Fibroblast of lung (primary cell): Measurements from ENCODE around the gene HDAC4. TPM values are rescaled to one million over a fixed set of nuclear protein-coding genes. Genes with fewer than 3 reads are reported as not detected.

Source experiments
- DNase-seq, 2 donors: peaks; one replicate each; pipeline versions ENCODE4 v3.0.0 to v3.0.0-alpha.2; 2010; ENCODE audit warnings: low read depth in 2 of 2
- H2AFZ ChIP-seq: 2 replicates; pipeline ENCODE4 v1.5.1; 2012; ENCODE audit warnings: low read length, control low read depth, inconsistent platforms
- H3K27ac ChIP-seq: 2 replicates; pipeline ENCODE4 v1.5.1; 2011; ENCODE audit warnings: low read length, control low read depth; ENCODE audit not compliant: insufficient read depth
- H3K27me3 ChIP-seq: 2 replicates; pipeline ENCODE4 v1.5.1; 2011; ENCODE audit warnings: mild to moderate bottlenecking, low read length; ENCODE audit not compliant: control insufficient read depth, insufficient read depth
- H3K36me3 ChIP-seq: 2 replicates; pipeline ENCODE4 v1.5.1; 2011; ENCODE audit warnings: low read length; ENCODE audit not compliant: control insufficient read depth, insufficient read depth
- H3K4me1 ChIP-seq: 2 replicates; pipeline ENCODE4 v1.5.1; 2011; ENCODE audit warnings: low read length; ENCODE audit not compliant: control insufficient read depth, insufficient read depth; ENCODE audit errors: extremely low read depth
- H3K4me2 ChIP-seq: 2 replicates; pipeline ENCODE4 v1.5.1; 2011; ENCODE audit warnings: low read length, control low read depth; ENCODE audit not compliant: insufficient read depth; ENCODE audit errors: extremely low read depth
- H3K4me3 ChIP-seq, 4 experiments: fragments of 200-600 bp in 1 of 4; sonication (generic) in 1 of 4; replicated peaks in 1 of 4; 2 replicates each; pipeline ENCODE4 v1.5.1; 2011 to 2016; ENCODE audit warnings: low read length in 4 of 4, low read depth in 3 of 4, mild to moderate bottlenecking in 3 of 4, control low read depth in 2 of 4, inconsistent platforms in 1 of 4, mixed read lengths in 1 of 4; ENCODE audit not compliant: insufficient read depth in 1 of 4; ENCODE audit errors: control extremely low read depth in 1 of 4
- H3K79me2 ChIP-seq: 2 replicates; pipeline ENCODE4 v1.5.1; 2012; ENCODE audit warnings: mild to moderate bottlenecking, low read length, inconsistent platforms; ENCODE audit not compliant: control insufficient read depth, insufficient read depth
- H3K9ac ChIP-seq: 2 replicates; pipeline ENCODE4 v1.5.1; 2011; ENCODE audit warnings: mild to moderate bottlenecking, low read length, control low read depth; ENCODE audit not compliant: insufficient read depth
- H3K9me3 ChIP-seq: 2 replicates; pipeline ENCODE4 v1.5.1; 2012; ENCODE audit warnings: low read depth, low read length; ENCODE audit not compliant: control insufficient read depth, insufficient read depth
- H4K20me1 ChIP-seq: 2 replicates; pipeline ENCODE4 v1.5.1; 2011; ENCODE audit warnings: low read length; ENCODE audit not compliant: control insufficient read depth, insufficient read depth; ENCODE audit errors: extremely low read depth
- EZH2 ChIP-seq: IDR thresholded peaks from 2 replicates; pipeline ENCODE4 v1.5.1; 2012; ENCODE audit warnings: low read length, control low read depth, mild to moderate bottlenecking; ENCODE audit errors: missing control alignments
- polyA plus RNA-seq, 2 donors: library from polyadenylated mRNA; depleted of rRNA in 1 of 2; stranded (reverse) in 1 of 2; unstranded in 1 of 2; fragments of >200 nt; gene quantifications; 2 replicates each; pipeline ENCODE4 v1.2.1, GENCODE V29; 2011 to 2012; ENCODE audit warnings: missing spikeins in 1 of 2
- total RNA-seq: library from RNA; depleted of rRNA; stranded (reverse); fragments of >200 nt; gene quantifications from 2 replicates; pipeline ENCODE4 v1.2.1, GENCODE V29; 2014
- TF ChIP-seq, protein P1 (sequence below), 2 donors: IDR thresholded peaks in 1 of 2; conservative IDR thresholded peaks in 1 of 2; 1 replicate in 1 of 2; 2 replicates in 1 of 2; pipeline ENCODE4 v1.5.1; 2011 to 2012; ENCODE audit warnings: low read length in 2 of 2, control low read depth in 1 of 2, inconsistent platforms in 1 of 2, low read depth in 1 of 2, mild to moderate bottlenecking in 1 of 2

HDAC4 gene
- total and polyA plus RNA-seq, 2 donors (not counting 1 experiment from before 2014, with no cell fraction given), result 7.4 to 19.8 TPM

DNA sequence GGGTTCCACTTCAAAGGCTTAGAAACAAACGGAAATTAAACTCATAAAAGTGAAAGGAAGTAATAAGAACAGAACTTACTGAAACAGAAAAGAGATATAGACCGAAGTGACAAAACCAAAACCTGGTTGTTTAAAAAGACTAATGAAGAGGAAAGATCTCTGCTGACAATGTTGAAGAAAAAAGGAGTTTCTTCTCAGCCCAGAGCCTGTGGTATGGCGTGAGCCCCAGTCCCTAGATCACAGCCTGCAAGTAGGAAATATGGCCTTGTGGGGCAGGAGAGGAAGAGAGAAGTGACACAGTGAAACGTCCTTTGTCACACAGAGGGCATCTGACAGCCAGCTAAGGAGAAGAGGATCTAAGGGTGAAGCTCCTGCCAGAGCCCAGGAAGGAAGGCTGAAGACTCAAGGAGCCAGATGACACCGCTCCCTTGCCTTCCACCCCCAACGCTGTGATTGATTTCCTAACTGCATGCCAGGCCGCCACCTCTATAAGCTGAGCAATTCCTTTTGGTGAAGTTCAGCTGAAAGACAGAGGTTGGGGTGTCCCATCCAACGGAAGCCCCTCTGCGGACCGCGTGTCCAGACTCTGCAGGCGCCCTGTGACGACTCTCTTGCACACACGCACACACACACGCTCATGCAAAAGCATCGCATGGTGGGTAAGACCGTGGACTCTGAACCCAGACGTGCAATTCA, 141.1 kb downstream of the HDAC4 start:
- no peak for TF ChIP-seq EZH2
- TF ChIP-seq, protein P1, sequence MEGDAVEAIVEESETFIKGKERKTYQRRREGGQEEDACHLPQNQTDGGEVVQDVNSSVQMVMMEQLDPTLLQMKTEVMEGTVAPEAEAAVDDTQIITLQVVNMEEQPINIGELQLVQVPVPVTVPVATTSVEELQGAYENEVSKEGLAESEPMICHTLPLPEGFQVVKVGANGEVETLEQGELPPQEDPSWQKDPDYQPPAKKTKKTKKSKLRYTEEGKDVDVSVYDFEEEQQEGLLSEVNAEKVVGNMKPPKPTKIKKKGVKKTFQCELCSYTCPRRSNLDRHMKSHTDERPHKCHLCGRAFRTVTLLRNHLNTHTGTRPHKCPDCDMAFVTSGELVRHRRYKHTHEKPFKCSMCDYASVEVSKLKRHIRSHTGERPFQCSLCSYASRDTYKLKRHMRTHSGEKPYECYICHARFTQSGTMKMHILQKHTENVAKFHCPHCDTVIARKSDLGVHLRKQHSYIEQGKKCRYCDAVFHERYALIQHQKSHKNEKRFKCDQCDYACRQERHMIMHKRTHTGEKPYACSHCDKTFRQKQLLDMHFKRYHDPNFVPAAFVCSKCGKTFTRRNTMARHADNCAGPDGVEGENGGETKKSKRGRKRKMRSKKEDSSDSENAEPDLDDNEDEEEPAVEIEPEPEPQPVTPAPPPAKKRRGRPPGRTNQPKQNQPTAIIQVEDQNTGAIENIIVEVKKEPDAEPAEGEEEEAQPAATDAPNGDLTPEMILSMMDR (conservative IDR thresholded peaks at IDR 0.05 in 1 of 2, IDR thresholded peaks at IDR 0.05 in 1 of 2; ENCODE audit: low read depth in 1 of 2, low read length in 2 of 2), result no peak
- Histone ChIP-seq H3K9me3 (no peaks in the 10 kb centered on the region), H3K36me3 (no peaks in the 10 kb centered on the region), H3K79me2 (peaks cover 2% of the 10 kb centered on the region), H3K4me2 (no peak overlapping the region), H4K20me1 (no peaks in the 10 kb centered on the region), H3K27me3 (no peaks in the 10 kb centered on the region), H3K9ac (no peak overlapping the region), H3K4me1 (peaks cover 15% of the 10 kb centered on the region), H3K27ac (no peak overlapping the region), H2AFZ (no peak overlapping the region), H3K4me3 (no peak overlapping the region)
- no peak for DNase-seq

DNA sequence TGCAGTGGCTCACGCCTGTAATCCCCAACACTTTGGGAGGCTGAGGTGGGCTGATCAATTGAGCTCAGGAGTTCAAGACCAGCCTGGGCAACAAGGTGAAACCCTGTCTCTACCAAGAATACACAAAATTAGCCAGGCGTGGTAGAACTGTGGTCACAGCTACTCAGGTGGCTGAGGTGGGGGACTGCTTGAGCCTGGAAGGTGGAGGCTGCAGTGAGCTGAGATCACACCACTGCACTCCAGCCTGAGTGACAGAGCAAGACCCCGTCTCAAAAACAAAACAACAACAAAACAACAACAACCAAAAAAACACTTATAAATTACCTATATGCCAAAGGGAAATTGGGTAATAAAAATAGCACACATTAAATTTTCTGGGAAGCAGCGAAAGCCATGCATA, 141.6 kb downstream of the HDAC4 start:
- H3K27ac ChIP-seq, result no peak overlapping the region
- no peak overlapping the region for H3K4me3 ChIP-seq
- TF ChIP-seq, protein P1 (conservative IDR thresholded peaks at IDR 0.05 in 1 of 2, IDR thresholded peaks at IDR 0.05 in 1 of 2; ENCODE audit: low read depth in 1 of 2, low read length in 2 of 2), result no peak
- TF ChIP-seq EZH2, result no peak
- H3K4me2 ChIP-seq, result no peak overlapping the region
- peaks cover 10% of the 10 kb centered on the region for H3K4me1 ChIP-seq
- no peak overlapping the region for H2AFZ ChIP-seq
- H3K9me3 ChIP-seq, result no peaks in the 10 kb centered on the region
- no peak overlapping the region for H3K9ac ChIP-seq
- DNase-seq, result no peak
- H3K27me3 ChIP-seq, result no peaks in the 10 kb centered on the region
- peaks cover 2% of the 10 kb centered on the region for H3K79me2 ChIP-seq
- H3K36me3 ChIP-seq, result no peaks in the 10 kb centered on the region
- H4K20me1 ChIP-seq, result no peaks in the 10 kb centered on the region

DNA sequence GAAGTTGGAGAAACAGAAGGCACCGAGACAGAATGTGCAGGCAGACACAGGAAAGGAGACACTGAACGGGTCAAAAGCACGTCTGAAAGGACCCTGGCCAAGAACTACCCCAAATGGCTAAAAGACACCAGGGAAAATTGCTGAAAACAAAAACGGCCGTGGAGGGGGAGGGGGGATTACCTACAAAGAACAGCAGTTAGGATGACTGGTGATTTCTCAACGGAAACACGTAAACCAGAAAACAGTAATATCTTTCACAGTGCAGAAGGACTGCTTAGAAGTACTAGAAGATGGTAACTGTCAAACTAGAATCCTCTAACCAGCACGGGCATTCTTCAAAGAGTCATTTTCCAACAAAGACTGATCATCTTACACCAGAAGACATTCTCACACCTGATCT, 142.6 kb downstream of the HDAC4 start:
- no peak overlapping the region for H3K27ac ChIP-seq
- H3K4me2 ChIP-seq, result no peak overlapping the region
- peaks cover under 1% of the 10 kb centered on the region for H3K4me1 ChIP-seq
- TF ChIP-seq EZH2, result no peak
- H3K9ac ChIP-seq, result no peak overlapping the region
- DNase-seq, result no peak
- no peak overlapping the region for H3K4me3 ChIP-seq
- no peaks in the 10 kb centered on the region for H4K20me1 ChIP-seq
- H3K79me2 ChIP-seq, result peaks cover under 1% of the 10 kb centered on the region
- no peak overlapping the region for H2AFZ ChIP-seq
- no peaks in the 10 kb centered on the region for H3K27me3 ChIP-seq
- no peaks in the 10 kb centered on the region for H3K36me3 ChIP-seq
- H3K9me3 ChIP-seq, result no peaks in the 10 kb centered on the region
